SK-N-SH (cell line): ENCODE results near the gene CHST15. TPM values are rescaled to one million over a fixed set of nuclear protein-coding genes. Genes with fewer than 3 reads are reported as not detected.

Source experiments
- CTCF ChIA-PET: fragments of 300-600, 350-600 bp; formaldehyde crosslinking; extraction: SDS; loops from one replicate; lab custom pipeline; 2021; lab: Yijun Ruan, JAX
- POLR2A ChIA-PET: fragments of 350-600 bp; sonication (Branson Sonifier 250); formaldehyde crosslinking; extraction: SDS; loops from one replicate; lab custom pipeline; 2020; ENCODE audit warnings: antibody characterized with exemption, inconsistent platforms; lab: Yijun Ruan, JAX
- DNase-seq: peaks from one replicate; pipeline ENCODE4 v3.0.0; 2012
- H2AFZ ChIP-seq: fragments of 200-600 bp; sonication (generic); 2 replicates; pipeline ENCODE4 v1.8.1; 2016; ENCODE audit warnings: antibody characterized with exemption, mild to moderate bottlenecking, low read depth
- H3F3A ChIP-seq: fragments of 200-600 bp; sonication (generic); replicated peaks from 2 replicates; pipeline ENCODE3; 2016; ENCODE audit warnings: antibody characterized with exemption, mild to moderate bottlenecking; ENCODE audit not compliant: insufficient read depth
- H3K27ac ChIP-seq, 2 experiments: fragments of 200-500 bp in 1 of 2; fragments of 200-600 bp in 1 of 2; sonication (Bioruptor generic) in 1 of 2; sonication (generic), shearing (Covaris generic) in 1 of 2; 2 replicates each; pipeline versions ENCODE4 v1.5.1 to v1.6.1; 2014 to 2016; ENCODE audit warnings: low read depth in 2 of 2, inconsistent platforms in 1 of 2, low read length in 1 of 2, mild to moderate bottlenecking in 1 of 2, mixed read lengths in 1 of 2
- H3K27me3 ChIP-seq: fragments of 200-600 bp; sonication (generic), shearing (Covaris generic); 2 replicates; pipeline ENCODE4 v1.6.1; 2016; ENCODE audit warnings: mixed run types; ENCODE audit not compliant: insufficient read depth
- H3K36me3 ChIP-seq, 2 experiments: fragments of 200-500 bp in 1 of 2; fragments of 200-600 bp in 1 of 2; sonication (Bioruptor generic) in 1 of 2; sonication (generic) in 1 of 2; replicated peaks in 1 of 2; 2 replicates each; pipeline versions ENCODE3 to v1.5.1; 2014 to 2016; ENCODE audit warnings: low read length in 1 of 2, mild to moderate bottlenecking in 1 of 2; ENCODE audit not compliant: insufficient read depth in 2 of 2, control insufficient read depth in 1 of 2
- H3K4me1 ChIP-seq, 2 experiments: fragments of 200-500 bp in 1 of 2; fragments of 200-600 bp in 1 of 2; sonication (Bioruptor generic) in 1 of 2; sonication (generic), shearing (Covaris generic) in 1 of 2; 2 replicates each; pipeline versions ENCODE4 v1.5.1 to v1.6.1; 2014 to 2016; ENCODE audit warnings: low read depth in 1 of 2, low read length in 1 of 2, mixed run types in 1 of 2; ENCODE audit not compliant: insufficient read depth in 2 of 2, control insufficient read depth in 1 of 2
- H3K4me2 ChIP-seq: fragments of 200-600 bp; sonication (generic), shearing (Covaris generic); 2 replicates; pipeline ENCODE4 v1.6.1; 2017; ENCODE audit warnings: mixed run types
- H3K4me3 ChIP-seq, 2 experiments: fragments of 200-500 bp in 1 of 2; fragments of 200-600 bp in 1 of 2; sonication (Bioruptor generic) in 1 of 2; sonication (generic), shearing (Covaris generic) in 1 of 2; 2 replicates each; pipeline versions ENCODE4 v1.5.1 to v1.8.1; 2014 to 2016; ENCODE audit warnings: low read depth in 2 of 2, inconsistent platforms in 1 of 2, low read length in 1 of 2, mild to moderate bottlenecking in 1 of 2, mixed read lengths in 1 of 2, moderate library complexity in 1 of 2
- H3K79me2 ChIP-seq: fragments of 200-600 bp; sonication (generic); 2 replicates; pipeline ENCODE4 v1.8.1; 2017; ENCODE audit warnings: mild to moderate bottlenecking; ENCODE audit not compliant: insufficient read depth
- H3K9ac ChIP-seq: fragments of 200-600 bp; sonication (generic); 2 replicates; pipeline ENCODE4 v1.6.1; 2017; ENCODE audit warnings: mixed run types
- H3K9me2 ChIP-seq: fragments of 200-600 bp; sonication (generic); 2 replicates; pipeline ENCODE4 v1.6.1; 2017; ENCODE audit warnings: mixed run types
- H3K9me3 ChIP-seq: fragments of 200-600 bp; sonication (generic); 2 replicates; pipeline ENCODE4 v1.6.1; 2017; ENCODE audit warnings: mixed run types, mild to moderate bottlenecking, moderate library complexity
- H4K20me1 ChIP-seq: fragments of 200-600 bp; sonication (generic); 2 replicates; pipeline ENCODE4 v1.6.1; 2017; ENCODE audit warnings: mild to moderate bottlenecking, mixed run types; ENCODE audit not compliant: insufficient read depth
- ELF1 ChIP-seq: IDR thresholded peaks from 2 replicates; pipeline ENCODE4 v1.4.0; 2012
- EP300 ChIP-seq, 2 experiments: IDR thresholded peaks; 2 replicates each; pipeline versions ENCODE4 v1.4.0 to v1.6.1; 2012; ENCODE audit warnings: borderline replicate concordance in 1 of 2, low read depth in 1 of 2, low read length in 1 of 2
- FOXJ3 ChIP-seq: sonication (generic); formaldehyde crosslinking; IDR thresholded peaks from 2 replicates; pipeline ENCODE4 v1.5.1; 2020; ENCODE audit warnings: mild to moderate bottlenecking, missing genetic modification reagents
- GABPA ChIP-seq: IDR thresholded peaks from 2 replicates; pipeline ENCODE4 v1.4.0; 2012; ENCODE audit warnings: low read depth, mild to moderate bottlenecking
- MEF2A ChIP-seq: IDR thresholded peaks from 2 replicates; pipeline ENCODE4 v1.4.0; 2012; ENCODE audit warnings: low read depth, borderline replicate concordance
- MXI1 ChIP-seq: IDR thresholded peaks from 2 replicates; pipeline ENCODE4 v1.6.1; 2012; ENCODE audit warnings: mild to moderate bottlenecking, low read depth, low read length, improper control_type of control experiment
- NRF1 ChIP-seq: IDR thresholded peaks from 2 replicates; pipeline ENCODE4 v1.6.1; 2012; ENCODE audit warnings: low read depth, mild to moderate bottlenecking, low read length
- POLR2AphosphoS5 ChIP-seq: IDR thresholded peaks from 2 replicates; pipeline ENCODE4 v1.6.1; 2012; ENCODE audit warnings: low read depth, low read length
- RFX5 ChIP-seq: IDR thresholded peaks from 2 replicates; pipeline ENCODE4 v1.6.1; 2012; ENCODE audit warnings: mild to moderate bottlenecking, improper control_type of control experiment, low read length
- RXRA ChIP-seq: IDR thresholded peaks from 2 replicates; pipeline ENCODE4 v1.4.0; 2012; ENCODE audit warnings: low read depth, mild to moderate bottlenecking, borderline replicate concordance
- SIN3A ChIP-seq: IDR thresholded peaks from 2 replicates; pipeline ENCODE4 v1.6.1; 2012; ENCODE audit warnings: low read depth, mild to moderate bottlenecking, low read length, moderate library complexity, borderline replicate concordance
- YY1 ChIP-seq: IDR thresholded peaks from 2 replicates; pipeline ENCODE4 v1.4.0; 2012; ENCODE audit warnings: low read depth, mild to moderate bottlenecking
- WGBS: methylation state at CpG from one replicate; pipeline ENCODE4 v1.1.6; 2017; ENCODE audit warnings: low lambda C conversion rate; 5-methylcytosine and 5-hydroxymethylcytosine counted together
- polyA plus RNA-seq, 3 experiments: library from polyadenylated mRNA; depleted of rRNA; stranded (reverse); fragments of >200 nt; gene quantifications; 2 replicates each; pipeline ENCODE4 v1.2.3, GENCODE V29; 2012
- TF ChIP-seq, protein P1 (sequence below): IDR thresholded peaks from 2 replicates; pipeline ENCODE4 v1.4.0; 2012; ENCODE audit warnings: low read depth, borderline replicate concordance
- TF ChIP-seq, protein P2 (sequence below): IDR thresholded peaks from 2 replicates; pipeline ENCODE4 v1.4.0; 2012; ENCODE audit warnings: low read depth, borderline replicate concordance

Gene CHST15
- polyA plus RNA-seq, 1 of the 3 experiments (the other 2 are of a cell fraction): 0.02 TPM

DNA sequence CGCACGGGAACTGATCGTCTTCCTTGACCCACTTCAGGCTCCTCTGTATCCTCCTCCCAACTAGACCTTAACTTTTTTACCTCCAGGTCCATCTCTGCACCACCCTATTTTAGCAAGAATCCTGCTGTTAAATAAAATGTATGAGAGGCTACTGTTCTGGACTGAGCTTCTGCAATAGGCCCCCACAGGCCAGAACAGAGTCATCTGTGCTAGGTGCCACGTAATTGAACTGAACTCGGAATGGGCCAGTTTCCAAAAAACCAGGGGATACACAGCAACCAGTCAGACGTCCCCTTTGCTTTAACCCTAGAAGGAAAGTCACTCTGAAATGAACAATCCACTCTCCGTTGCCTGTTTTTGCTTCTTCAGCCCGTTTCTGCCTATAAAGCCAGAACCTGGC lies 71.3 kb downstream of the CHST15 start:
- TF ChIP-seq MXI1 (no peak), POLR2AphosphoS5 (no peak), YY1 (no peak), SIN3A (no peak), RXRA (no peak), ELF1 (no peak), MEF2A (no peak), FOXJ3 (CRISPR knock-in tag) (no peak), GABPA (no peak), EP300 (IDR thresholded peaks at IDR 0.05; ENCODE audit: borderline replicate concordance in 1 of 2, low read depth in 1 of 2, low read length in 1 of 2) (no peak), NRF1 (no peak)
- TF ChIP-seq, protein P1, sequence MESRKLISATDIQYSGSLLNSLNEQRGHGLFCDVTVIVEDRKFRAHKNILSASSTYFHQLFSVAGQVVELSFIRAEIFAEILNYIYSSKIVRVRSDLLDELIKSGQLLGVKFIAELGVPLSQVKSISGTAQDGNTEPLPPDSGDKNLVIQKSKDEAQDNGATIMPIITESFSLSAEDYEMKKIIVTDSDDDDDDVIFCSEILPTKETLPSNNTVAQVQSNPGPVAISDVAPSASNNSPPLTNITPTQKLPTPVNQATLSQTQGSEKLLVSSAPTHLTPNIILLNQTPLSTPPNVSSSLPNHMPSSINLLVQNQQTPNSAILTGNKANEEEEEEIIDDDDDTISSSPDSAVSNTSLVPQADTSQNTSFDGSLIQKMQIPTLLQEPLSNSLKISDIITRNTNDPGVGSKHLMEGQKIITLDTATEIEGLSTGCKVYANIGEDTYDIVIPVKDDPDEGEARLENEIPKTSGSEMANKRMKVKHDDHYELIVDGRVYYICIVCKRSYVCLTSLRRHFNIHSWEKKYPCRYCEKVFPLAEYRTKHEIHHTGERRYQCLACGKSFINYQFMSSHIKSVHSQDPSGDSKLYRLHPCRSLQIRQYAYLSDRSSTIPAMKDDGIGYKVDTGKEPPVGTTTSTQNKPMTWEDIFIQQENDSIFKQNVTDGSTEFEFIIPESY: no peak
- TF ChIP-seq, protein P2, sequence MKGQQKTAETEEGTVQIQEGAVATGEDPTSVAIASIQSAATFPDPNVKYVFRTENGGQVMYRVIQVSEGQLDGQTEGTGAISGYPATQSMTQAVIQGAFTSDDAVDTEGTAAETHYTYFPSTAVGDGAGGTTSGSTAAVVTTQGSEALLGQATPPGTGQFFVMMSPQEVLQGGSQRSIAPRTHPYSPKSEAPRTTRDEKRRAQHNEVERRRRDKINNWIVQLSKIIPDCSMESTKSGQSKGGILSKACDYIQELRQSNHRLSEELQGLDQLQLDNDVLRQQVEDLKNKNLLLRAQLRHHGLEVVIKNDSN: no peak
- Histone ChIP-seq H3K4me2 (no peak overlapping the region), H3K4me1 (no peaks in the 10 kb centered on the region), H3K27ac (no peak overlapping the region), H3K27me3 (no peaks in the 10 kb centered on the region), H3K9ac (no peak overlapping the region), H3K79me2 (no peaks in the 10 kb centered on the region), H3K36me3 (no peaks in the 10 kb centered on the region), H3K9me2 (no peaks in the 10 kb centered on the region), H4K20me1 (no peaks in the 10 kb centered on the region), H3F3A (no peaks in the 10 kb centered on the region), H3K4me3 (no peak overlapping the region), H2AFZ (no peak overlapping the region), H3K9me3 (no peaks in the 10 kb centered on the region)
- ChIA-PET CTCF (interaction anchor here (2.2 kb wide), 1 partner anchor 27 kb away, joined by 12 read pairs; no protein-coding TSS in a partner anchor), POLR2A (no interaction called here)
- no peak for DNase-seq
- WGBS: 53% methylated on average over 8 of the region's 8 CpGs

DNA sequence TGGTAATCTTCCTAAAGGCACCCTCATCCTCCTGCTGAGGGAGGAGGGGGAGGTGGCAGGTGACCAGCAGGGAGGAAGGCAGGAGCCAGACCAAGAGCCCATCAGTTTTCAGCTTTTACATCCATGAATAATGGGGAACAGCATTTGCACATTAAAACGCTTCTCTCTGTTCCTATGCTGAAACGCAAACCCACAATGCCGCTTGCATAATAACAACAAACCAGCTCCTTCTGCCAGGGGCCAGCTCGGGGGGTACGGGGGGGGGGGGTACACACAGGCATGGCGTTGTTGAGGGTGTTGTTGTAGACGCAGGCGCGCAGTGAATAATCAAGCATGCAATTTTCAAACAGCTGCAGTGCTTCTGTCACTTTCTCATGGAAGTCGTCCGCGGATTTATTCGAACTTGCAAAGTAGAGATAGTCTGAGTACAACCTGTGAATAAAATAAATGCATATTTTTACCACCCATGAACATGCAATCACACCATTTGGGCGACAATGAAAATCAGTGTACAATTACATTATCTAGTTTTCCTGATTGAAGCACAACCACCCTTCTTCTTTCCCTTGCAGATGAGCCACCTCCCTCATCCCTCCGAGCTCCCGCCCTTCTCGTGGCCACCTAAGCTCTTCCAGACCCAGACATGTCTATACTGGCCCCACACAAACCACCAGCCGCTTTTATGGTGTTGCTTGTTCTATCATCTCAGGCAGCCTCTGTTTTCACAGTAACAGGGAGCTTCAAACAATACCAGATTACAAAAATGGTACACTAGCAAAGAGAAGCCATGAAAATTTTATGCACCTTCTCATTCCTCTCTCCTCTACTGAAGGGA lies 72.2 kb downstream of the CHST15 start:
- H3K79me2 ChIP-seq: no peaks in the 10 kb centered on the region
- H3K9me2 ChIP-seq: no peaks in the 10 kb centered on the region
- no peaks in the 10 kb centered on the region for H3K9me3 ChIP-seq
- TF ChIP-seq RFX5: no peak
- H3K4me3 ChIP-seq: no peak overlapping the region
- DNase-seq: no peak
- H3K4me2 ChIP-seq: no peak overlapping the region
- POLR2A ChIA-PET: no interaction called here
- CTCF ChIA-PET: interaction anchor here (1.0 to 2.2 kb wide), 3 partner anchors 12 to 368 kb away, joined by 3 to 12 read pairs (median 5); no protein-coding TSS in a partner anchor
- no peaks in the 10 kb centered on the region for H4K20me1 ChIP-seq
- no peaks in the 10 kb centered on the region for H3F3A ChIP-seq
- H3K27ac ChIP-seq: no peak overlapping the region
- 62% methylated on average over 17 of the region's 18 CpGs for WGBS
- H2AFZ ChIP-seq: no peak overlapping the region
- H3K9ac ChIP-seq: no peak overlapping the region
- no peaks in the 10 kb centered on the region for H3K36me3 ChIP-seq
- no peaks in the 10 kb centered on the region for H3K27me3 ChIP-seq
- H3K4me1 ChIP-seq: no peaks in the 10 kb centered on the region
